Suprapubic skin (tissue), 4 donors: Measurements from ENCODE around the gene CNPY4. TPM values are rescaled to one million over a fixed set of nuclear protein-coding genes. Genes with fewer than 3 reads are reported as not detected.

ENCODE experiments used
- DNase-seq, 2 donors: peaks; one replicate each; pipeline ENCODE4 v3.0.0-alpha.2; 2019; ENCODE audit warnings: low spot score in 2 of 2
- H3K27ac ChIP-seq: fragments of 200-600 bp; sonication (generic); one replicate; pipeline ENCODE4 v1.5.1; 2019
- H3K27me3 ChIP-seq: fragments of 200-600 bp; sonication (generic); one replicate; pipeline ENCODE4 v1.5.1; 2019
- H3K36me3 ChIP-seq: fragments of 200-600 bp; sonication (generic); one replicate; pipeline ENCODE4 v1.5.1; 2019
- H3K4me1 ChIP-seq: fragments of 200-600 bp; sonication (generic); one replicate; pipeline ENCODE4 v1.5.1; 2019
- H3K4me3 ChIP-seq: fragments of 200-600 bp; sonication (generic); one replicate; pipeline ENCODE4 v1.5.1; 2019; ENCODE audit warnings: mild to moderate bottlenecking
- H3K9me3 ChIP-seq: fragments of 200-600 bp; sonication (generic); one replicate; pipeline ENCODE4 v1.5.1; 2019
- CTCF ChIP-seq, 2 donors: fragments of 200-600 bp in 1 of 2; fragments of 450-650 bp in 1 of 2; sonication (generic) in 1 of 2; IDR thresholded peaks; one replicate each; pipeline ENCODE4 v1.5.1; 2016 to 2019; ENCODE audit warnings: antibody characterized with exemption in 2 of 2, mild to moderate bottlenecking in 1 of 2, moderate library complexity in 1 of 2
- EP300 ChIP-seq: sonication (generic); formaldehyde crosslinking; IDR thresholded peaks from one replicate; pipeline ENCODE4 v1.6.1; 2017; ENCODE audit warnings: antibody characterized with exemption
- POLR2A ChIP-seq, 2 donors: fragments of 450-650 bp; IDR thresholded peaks; one replicate each; pipeline ENCODE4 v1.6.1; 2017; ENCODE audit warnings: antibody characterized with exemption in 2 of 2, mild to moderate bottlenecking in 2 of 2, moderate library complexity in 2 of 2
- POLR2AphosphoS5 ChIP-seq, 3 donors: sonication (generic); formaldehyde crosslinking; IDR thresholded peaks; one replicate each; pipeline ENCODE4 v1.6.1; 2017; ENCODE audit warnings: antibody characterized with exemption in 3 of 3
- WGBS: methylation state at CpG from one replicate; pipeline ENCODE4 v1.1.5; 2018; 5-methylcytosine and 5-hydroxymethylcytosine counted together
- total RNA-seq, 4 donors: library from RNA; depleted of rRNA; stranded (reverse); fragments of >200 nt; gene quantifications; one replicate each; pipeline ENCODE4 v1.1.0, GENCODE V29; 2016

CNPY4 gene
- total RNA-seq, 4 donors from 2014 or later: 4.5 to 7.1 (median 5.4) TPM

DNA sequence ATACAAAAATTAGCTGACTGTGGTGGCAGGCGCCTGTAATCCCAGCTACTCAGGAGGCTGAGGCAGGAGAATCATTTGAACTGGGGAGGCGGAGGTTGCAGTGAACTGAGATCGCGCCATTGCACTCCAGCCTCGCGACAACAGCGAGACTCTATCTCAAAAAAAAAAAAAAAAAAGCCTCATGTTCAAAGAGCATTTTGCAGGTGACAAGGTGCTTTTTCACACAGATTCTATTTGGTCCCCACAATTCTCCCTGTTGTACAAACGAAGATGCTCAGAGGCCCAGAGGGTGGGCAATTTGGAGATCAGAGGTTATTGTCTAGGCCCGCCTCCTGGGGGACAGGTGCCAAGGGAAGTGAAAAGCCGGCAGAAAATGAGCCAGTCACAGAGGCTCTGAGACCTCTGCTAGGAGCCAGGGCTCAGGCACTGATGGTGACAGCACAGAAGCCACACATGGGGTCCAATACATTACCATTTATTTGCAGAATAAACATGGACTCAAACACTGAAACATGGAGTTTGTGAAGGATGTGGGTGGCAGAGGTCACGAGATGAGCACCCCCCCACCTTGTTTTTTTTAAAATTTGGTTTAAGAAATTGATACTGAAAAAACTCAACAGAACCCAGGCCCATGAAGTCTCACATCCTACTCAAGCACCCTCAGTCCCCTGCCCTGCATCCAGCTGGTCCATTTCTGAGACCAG lies 49.9 kb downstream of the CNPY4 start:
- 88% methylated on average over 11 of the region's 11 CpGs for WGBS
- DNase-seq: no peak
- H3K4me3 ChIP-seq: no peak overlapping the region
- H3K36me3 ChIP-seq: no peaks in the 10 kb centered on the region
- peaks cover 7% of the 10 kb centered on the region for H3K27me3 ChIP-seq
- H3K27ac ChIP-seq: peak overlapping the region; percentile 73
- peaks cover 47% of the 10 kb centered on the region for H3K4me1 ChIP-seq
- no peak for TF ChIP-seq CTCF (IDR thresholded peaks at IDR 0.05)
- TF ChIP-seq POLR2AphosphoS5 (IDR thresholded peaks at IDR 0.05): no peak
- no peak for TF ChIP-seq POLR2A (IDR thresholded peaks at IDR 0.05)
- no peak for TF ChIP-seq EP300
- H3K9me3 ChIP-seq: no peaks in the 10 kb centered on the region

GRCh38 chr7:100170101-100170897 lies 50.9 kb downstream of the CNPY4 start:
- 88% methylated on average over 11 of the region's 11 CpGs for WGBS
- no peaks in the 10 kb centered on the region for H3K36me3 ChIP-seq
- H3K27ac ChIP-seq: no peak overlapping the region
- peaks cover 47% of the 10 kb centered on the region for H3K4me1 ChIP-seq
- H3K4me3 ChIP-seq: no peak overlapping the region
- H3K9me3 ChIP-seq: no peaks in the 10 kb centered on the region
- DNase-seq: peak in 1 of 2 donors; percentile 41
- peaks cover 7% of the 10 kb centered on the region for H3K27me3 ChIP-seq
- TF ChIP-seq EP300 (no peak), POLR2AphosphoS5 (IDR thresholded peaks at IDR 0.05) (no peak), CTCF (IDR thresholded peaks at IDR 0.05) (no peak), POLR2A (IDR thresholded peaks at IDR 0.05) (no peak)

- DNase-seq: no peak
- H3K4me3 ChIP-seq: peak overlapping the region; percentile 61
- H3K27me3 ChIP-seq: peaks cover 7% of the 10 kb centered on the region
- peaks cover 43% of the 10 kb centered on the region for H3K4me1 ChIP-seq
- H3K36me3 ChIP-seq: no peaks in the 10 kb centered on the region
- no peak overlapping the region for H3K27ac ChIP-seq
- WGBS: 20% methylated on average over 12 of the region's 61 CpGs
- no peak for TF ChIP-seq POLR2AphosphoS5 (IDR thresholded peaks at IDR 0.05)
- no peak for TF ChIP-seq EP300
- no peak for TF ChIP-seq POLR2A (IDR thresholded peaks at IDR 0.05)
- no peak for TF ChIP-seq CTCF (IDR thresholded peaks at IDR 0.05)
- no peaks in the 10 kb centered on the region for H3K9me3 ChIP-seq
Measured at GRCh38 chr7:100171087-100171681, 51.8 kb downstream of the CNPY4 start.

DNA sequence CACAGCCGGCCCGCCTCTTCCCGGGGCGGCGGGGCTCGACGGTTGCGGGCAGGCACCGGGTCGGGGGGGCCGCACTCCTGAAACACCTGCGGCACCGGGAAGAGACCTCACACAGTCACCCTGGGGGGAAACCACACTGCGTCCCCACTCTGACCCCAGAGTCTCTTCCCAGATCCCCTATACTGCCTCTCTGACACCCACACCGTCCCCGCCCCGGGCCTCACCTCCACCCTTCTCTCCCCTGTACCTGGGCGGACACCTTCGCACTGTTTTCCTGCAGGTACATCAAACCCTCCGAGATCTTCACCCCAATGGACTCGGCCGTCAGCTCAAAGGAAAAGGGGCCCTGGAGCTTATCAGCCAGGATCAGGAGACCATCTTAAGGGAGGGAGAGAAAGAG lies 52.4 kb downstream of the CNPY4 start:
- Histone ChIP-seq H3K4me3 (peak overlapping the region; percentile 61), H3K9me3 (no peaks in the 10 kb centered on the region), H3K27me3 (peaks cover 7% of the 10 kb centered on the region), H3K4me1 (peaks cover 43% of the 10 kb centered on the region), H3K27ac (no peak overlapping the region), H3K36me3 (no peaks in the 10 kb centered on the region)
- peak in 1 of 2 donors; percentile 64 for DNase-seq
- TF ChIP-seq POLR2AphosphoS5 (IDR thresholded peaks at IDR 0.05): no peak
- TF ChIP-seq EP300: no peak
- TF ChIP-seq POLR2A (IDR thresholded peaks at IDR 0.05): no peak
- no peak for TF ChIP-seq CTCF (IDR thresholded peaks at IDR 0.05)
- 28% methylated on average over 8 of the region's 22 CpGs for WGBS
